Activated naive CD4-positive, alpha-beta T cell treated with anti-CD3 and anti-CD28 coated beads, Interleukin-2, amount 50 U/mL, for 16 hours (primary cell): ENCODE measurements around the gene LRRC73.
"Not testable (repeated sequence)": the region's sequence is repeated elsewhere in the genome, so short reads cannot be mapped to it uniquely, and the experiment has no call there.

ENCODE experiments used
- DNase-seq: peaks from one replicate; pipeline ENCODE4 v3.0.0-alpha.2; 2020

The LRRC73 gene

DNA sequence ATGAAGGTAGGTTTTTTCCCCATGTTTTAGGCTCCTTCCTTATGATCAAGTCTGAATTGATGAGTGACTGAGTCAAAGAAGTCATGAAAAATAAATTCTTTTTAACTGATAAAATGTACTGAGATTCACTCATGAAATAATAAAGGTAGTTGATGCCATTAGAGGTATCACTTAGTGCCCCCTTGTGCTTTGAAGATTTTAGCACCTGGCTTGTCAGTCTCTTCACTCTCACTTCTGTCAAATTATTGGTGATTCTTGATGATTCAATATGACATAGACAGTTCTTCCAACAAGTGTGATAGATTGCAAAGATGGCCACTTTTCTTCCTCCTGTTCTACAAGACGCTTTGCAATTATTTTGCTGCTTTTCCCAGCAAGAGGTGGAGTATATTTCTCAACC is 50.6 kb downstream of the LRRC73 start:
- no peak for DNase-seq

DNA sequence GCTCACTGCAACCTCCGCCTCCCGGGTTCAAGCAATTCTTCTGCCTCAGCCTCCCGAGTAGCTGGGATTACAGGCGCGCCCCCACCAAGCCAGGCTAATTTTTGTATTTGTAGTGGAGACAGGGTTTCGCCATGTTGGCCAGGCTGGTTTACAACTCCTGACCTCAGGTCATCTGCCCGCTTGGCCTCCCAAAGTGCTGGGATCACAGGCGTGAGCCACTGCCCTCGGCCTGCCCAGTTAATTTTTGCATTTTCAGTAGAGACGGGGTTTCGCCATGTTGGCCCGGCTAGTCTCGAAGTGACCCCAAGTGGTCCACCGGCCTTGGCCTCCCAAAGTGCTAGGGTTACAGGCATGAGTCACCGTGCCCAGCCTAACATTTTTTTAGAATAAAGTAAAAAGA is 52.0 kb downstream of the LRRC73 start:
- not testable (repeated sequence) for DNase-seq

DNA sequence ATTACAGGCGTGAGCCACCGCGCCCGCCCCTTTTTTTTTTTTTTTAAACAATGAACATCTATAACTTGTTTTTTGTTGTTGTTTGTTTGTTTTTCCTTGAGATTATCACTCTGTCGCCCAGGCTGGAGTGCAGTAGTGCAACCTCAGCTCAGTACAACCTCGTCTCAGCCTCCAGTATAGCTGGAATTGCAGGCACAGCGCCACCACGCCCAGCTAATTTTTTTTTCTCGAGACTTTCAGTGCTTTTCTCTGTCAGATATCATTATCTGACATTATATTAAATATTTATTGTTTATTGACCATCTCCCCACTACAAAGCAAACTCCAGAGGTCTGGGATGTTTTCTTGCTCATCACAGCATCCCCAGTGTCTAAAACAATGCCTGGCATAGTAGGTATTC is 52.5 kb downstream of the LRRC73 start:
- no peak for DNase-seq
